Thoracic aorta endothelial cell (primary cell): ENCODE data around the gene RAP2C. TPM values are rescaled to one million over a fixed set of nuclear protein-coding genes. Genes with fewer than 3 reads are reported as not detected.

Experiments
- total RNA-seq: library from RNA; depleted of rRNA; stranded (reverse); fragments of >200 nt; gene quantifications from 2 replicates; pipeline ENCODE4 v1.2.3, GENCODE V29; 2012

The RAP2C gene
- 35.1 and 50.8 TPM in 2 replicates for total RNA-seq

DNA sequence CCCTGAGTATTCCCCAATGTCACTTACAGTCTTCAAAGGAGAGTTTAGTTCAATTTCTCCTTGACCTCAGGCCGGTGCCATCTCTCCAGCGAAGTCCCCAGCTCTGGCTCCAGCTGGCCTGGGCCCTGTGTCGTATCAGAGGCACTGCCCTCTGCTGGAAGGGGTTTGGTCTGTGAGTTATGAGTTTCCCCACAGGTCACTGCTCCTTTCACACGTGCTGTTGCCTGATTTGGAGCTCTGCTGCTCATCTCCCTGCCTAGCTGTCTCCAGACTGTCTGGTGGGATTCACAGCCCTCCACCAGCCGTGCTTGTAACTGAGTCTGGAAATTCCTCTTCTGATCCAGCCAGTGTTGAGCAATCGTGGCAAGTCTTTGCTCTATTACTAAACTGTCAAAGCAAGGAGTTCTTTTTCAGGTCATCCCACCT lies at the start of gene RAP2C:
RAP2C (minus strand) TSS at position 105 of the 426 bp plus-strand sequence. CDS start 2,179 bp downstream, outside the sequence.

Other genes starting within 250 kb of the RAP2C start
- 2.5 and 5.4 TPM in 2 replicates for gene STK26, start 196.1 kb downstream of the RAP2C start, total RNA-seq
- not detected in 2 replicates for gene FRMD7, start 91.4 kb downstream of the RAP2C start, total RNA-seq